Endothelial cell of umbilical vein (primary cell): ENCODE data around the gene MEGF11.

Source experiments
- EZH2 ChIP-seq: IDR thresholded peaks from 2 replicates; pipeline ENCODE4 v1.6.1; 2012; ENCODE audit warnings: borderline replicate concordance, low read depth, mild to moderate bottlenecking, moderate library complexity, low read length, inconsistent platforms; ENCODE audit not compliant: severe bottlenecking
- FOS ChIP-seq: IDR thresholded peaks from 2 replicates; pipeline ENCODE4 v1.6.1; 2011; ENCODE audit warnings: mild to moderate bottlenecking, low read length, moderate library complexity, borderline replicate concordance; ENCODE audit not compliant: insufficient read depth
- GATA2 ChIP-seq: IDR thresholded peaks from 2 replicates; pipeline ENCODE4 v1.7.0; 2011; ENCODE audit warnings: low read depth, mild to moderate bottlenecking, moderate library complexity, mixed read lengths, low read length; ENCODE audit not compliant: insufficient read length, insufficient read depth
- JUN ChIP-seq: IDR thresholded peaks from 2 replicates; pipeline ENCODE4 v1.6.1; 2011; ENCODE audit warnings: borderline replicate concordance, low read depth; ENCODE audit not compliant: insufficient read length, insufficient read depth
- MAX ChIP-seq: IDR thresholded peaks from 2 replicates; pipeline ENCODE4 v1.6.1; 2011; ENCODE audit not compliant: insufficient read depth, insufficient read length
- POLR2A ChIP-seq: IDR thresholded peaks from 2 replicates; pipeline ENCODE4 v1.6.1; 2012; ENCODE audit warnings: low read depth, mild to moderate bottlenecking, control low read depth, low read length
- POLR2AphosphoS5 ChIP-seq: IDR thresholded peaks from 2 replicates; pipeline ENCODE4 v1.6.1; 2012; ENCODE audit warnings: low read depth, mild to moderate bottlenecking, control low read depth, low read length, moderate library complexity; ENCODE audit not compliant: insufficient read depth
- TF ChIP-seq, protein P1 (sequence below), 2 donors: IDR thresholded peaks; 1 replicate in 1 of 2; 2 replicates in 1 of 2; pipeline ENCODE4 v1.5.1; 2011; ENCODE audit warnings: low read length in 2 of 2, mild to moderate bottlenecking in 2 of 2, moderate library complexity in 2 of 2, control low read depth in 1 of 2, inconsistent platforms in 1 of 2, low read depth in 1 of 2; ENCODE audit not compliant: insufficient read depth in 1 of 2; ENCODE audit errors: extremely low read depth in 1 of 2

GRCh38 chr15:66068801-66069200, 184.7 kb downstream of the MEGF11 start:
- TF ChIP-seq POLR2A = no peak
- TF ChIP-seq, protein P1, sequence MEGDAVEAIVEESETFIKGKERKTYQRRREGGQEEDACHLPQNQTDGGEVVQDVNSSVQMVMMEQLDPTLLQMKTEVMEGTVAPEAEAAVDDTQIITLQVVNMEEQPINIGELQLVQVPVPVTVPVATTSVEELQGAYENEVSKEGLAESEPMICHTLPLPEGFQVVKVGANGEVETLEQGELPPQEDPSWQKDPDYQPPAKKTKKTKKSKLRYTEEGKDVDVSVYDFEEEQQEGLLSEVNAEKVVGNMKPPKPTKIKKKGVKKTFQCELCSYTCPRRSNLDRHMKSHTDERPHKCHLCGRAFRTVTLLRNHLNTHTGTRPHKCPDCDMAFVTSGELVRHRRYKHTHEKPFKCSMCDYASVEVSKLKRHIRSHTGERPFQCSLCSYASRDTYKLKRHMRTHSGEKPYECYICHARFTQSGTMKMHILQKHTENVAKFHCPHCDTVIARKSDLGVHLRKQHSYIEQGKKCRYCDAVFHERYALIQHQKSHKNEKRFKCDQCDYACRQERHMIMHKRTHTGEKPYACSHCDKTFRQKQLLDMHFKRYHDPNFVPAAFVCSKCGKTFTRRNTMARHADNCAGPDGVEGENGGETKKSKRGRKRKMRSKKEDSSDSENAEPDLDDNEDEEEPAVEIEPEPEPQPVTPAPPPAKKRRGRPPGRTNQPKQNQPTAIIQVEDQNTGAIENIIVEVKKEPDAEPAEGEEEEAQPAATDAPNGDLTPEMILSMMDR (IDR thresholded peaks at IDR 0.05; ENCODE audit: extremely low read depth in 1 of 2, insufficient read depth in 1 of 2, low read depth in 1 of 2, low read length in 2 of 2) = no peak
- TF ChIP-seq EZH2 = no peak
- no peak for TF ChIP-seq POLR2AphosphoS5
- TF ChIP-seq MAX = no peak
- no peak for TF ChIP-seq GATA2
- TF ChIP-seq JUN = no peak
- TF ChIP-seq FOS = no peak
